Stimulated activated CD4-positive, alpha-beta T cell treated with anti-CD3 and anti-CD28 coated beads, Interleukin-4, amount 100 ng/mL, for 48 hours (primary cell): Measurements from ENCODE around the gene TEKT2.

ENCODE experiments used
- DNase-seq, 2 donors: peaks; one replicate each; pipeline ENCODE4 v3.0.0-alpha.2; 2020; ENCODE audit warnings: low read depth in 2 of 2

The TEKT2 gene, protein sequence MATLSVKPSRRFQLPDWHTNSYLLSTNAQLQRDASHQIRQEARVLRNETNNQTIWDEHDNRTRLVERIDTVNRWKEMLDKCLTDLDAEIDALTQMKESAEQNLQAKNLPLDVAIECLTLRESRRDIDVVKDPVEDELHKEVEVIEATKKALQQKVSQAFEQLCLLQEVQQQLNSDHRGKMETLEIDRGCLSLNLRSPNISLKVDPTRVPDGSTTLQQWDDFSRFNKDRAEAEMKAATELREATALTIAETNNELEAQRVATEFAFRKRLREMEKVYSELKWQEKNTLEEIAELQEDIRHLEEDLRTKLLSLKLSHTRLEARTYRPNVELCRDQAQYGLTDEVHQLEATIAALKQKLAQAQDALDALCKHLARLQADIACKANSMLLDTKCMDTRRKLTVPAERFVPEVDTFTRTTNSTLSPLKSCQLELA

GRCh38 chr1:36083635-36084496 is at the start of gene TEKT2:
Gene TEKT2, plus strand, starts transcription at chr1:36084094. Its CDS starts 828 bp downstream, at chr1:36084922.
- no peak for DNase-seq

DNA sequence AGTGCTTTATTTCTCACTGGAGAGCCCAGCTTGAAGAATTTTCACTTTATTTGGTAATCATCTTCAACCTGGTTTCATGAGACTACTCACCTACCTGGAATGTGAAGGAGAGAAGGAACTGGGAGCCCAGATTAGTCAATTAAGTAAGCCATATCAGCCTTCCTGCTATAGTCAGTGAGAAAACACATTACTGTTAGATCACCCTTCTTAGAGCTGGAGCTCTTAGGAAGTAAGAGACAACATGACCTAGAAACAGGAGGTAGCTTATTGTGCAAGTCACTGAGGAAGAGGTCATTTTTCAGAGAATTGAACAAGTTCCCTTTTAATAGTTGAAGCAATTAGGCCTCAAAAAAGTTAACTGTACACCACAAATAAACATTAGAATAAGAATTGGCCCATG is 49.2 kb upstream of the TEKT2 start:
- DNase-seq: no peak

- no peak for DNase-seq
These were observed 48.7 kb upstream of the TEKT2 start for GRCh38 chr1:36035154-36035553.

- DNase-seq: no peak
These were observed 43.7 kb upstream of the TEKT2 start for GRCh38 chr1:36040238-36040637.

- DNase-seq: no peak
These were observed 32.1 kb upstream of the TEKT2 start for GRCh38 chr1:36051821-36052220.

DNA sequence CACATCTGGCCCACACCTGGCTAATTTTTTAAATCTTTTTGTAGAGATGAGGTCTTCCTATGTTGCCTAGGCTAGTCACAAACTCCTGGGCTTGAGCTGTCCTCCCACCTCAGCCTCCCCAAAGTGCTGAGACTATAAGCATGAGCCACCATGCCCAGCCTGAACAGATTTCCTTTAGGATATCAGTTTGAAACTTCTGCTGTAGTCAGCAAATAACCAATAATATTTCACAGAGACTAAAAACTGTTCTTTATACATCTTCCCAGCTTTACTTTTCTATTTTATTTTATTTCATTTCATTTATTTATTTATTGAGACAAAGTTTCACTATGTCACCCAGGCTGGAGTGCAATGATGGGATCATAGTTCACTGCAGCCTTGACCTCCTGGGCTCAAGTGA is 29.9 kb upstream of the TEKT2 start:
- no peak for DNase-seq

GRCh38 chr1:36055706-36056105 is 28.2 kb upstream of the TEKT2 start:
- no peak for DNase-seq

GRCh38 chr1:36062315-36062714 is 21.6 kb upstream of the TEKT2 start:
- DNase-seq: no peak

DNA sequence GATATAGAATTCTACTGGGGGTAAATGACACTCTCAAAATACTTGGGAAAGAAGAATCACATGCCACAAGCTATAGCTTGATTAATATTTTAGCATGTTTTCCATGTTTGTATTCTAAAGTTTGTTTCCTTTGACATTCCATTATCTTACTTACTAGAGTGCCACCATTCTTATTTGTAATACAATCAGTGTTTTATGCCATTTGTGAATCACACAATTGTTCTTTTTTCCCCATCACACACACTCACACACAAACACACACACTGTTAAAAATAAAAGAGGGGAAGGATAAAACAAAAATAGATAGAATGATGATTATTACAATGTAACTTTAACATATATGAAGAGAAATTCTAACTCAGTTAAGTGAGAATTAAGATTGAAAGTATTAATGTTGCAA is 16.0 kb upstream of the TEKT2 start:
- no peak for DNase-seq

DNA sequence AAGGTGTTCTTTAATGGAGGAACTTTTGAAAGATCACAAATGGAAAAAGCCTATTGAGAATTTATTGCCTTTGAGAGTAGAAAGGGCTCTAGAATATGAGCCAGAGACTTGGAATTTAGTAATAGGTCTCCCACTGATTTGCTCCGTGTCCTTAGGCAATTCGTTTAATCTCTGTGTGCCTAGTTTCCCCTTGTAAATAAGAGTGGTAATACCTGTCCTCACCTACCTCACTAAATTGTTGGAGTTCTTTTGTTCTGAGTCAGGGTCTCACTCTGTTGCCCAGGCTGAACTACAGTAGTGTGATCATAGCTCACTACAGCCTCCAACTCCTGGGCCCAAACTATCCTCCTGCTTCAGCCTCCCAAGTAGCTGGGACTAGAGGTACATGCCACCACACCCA is 15.0 kb upstream of the TEKT2 start:
- DNase-seq: no peak

- DNase-seq: no peak
These were observed 13.5 kb upstream of the TEKT2 start for GRCh38 chr1:36070349-36070748.

- DNase-seq: no peak
These were observed 6.8 kb upstream of the TEKT2 start for GRCh38 chr1:36076979-36077573.

GRCh38 chr1:36080236-36080635 is 3.7 kb upstream of the TEKT2 start:
- DNase-seq: no peak

GRCh38 chr1:36080801-36081200 is 3.1 kb upstream of the TEKT2 start:
- DNase-seq: no peak

- no peak for DNase-seq
These were observed 1.9 kb upstream of the TEKT2 start for GRCh38 chr1:36081926-36082485.

DNA sequence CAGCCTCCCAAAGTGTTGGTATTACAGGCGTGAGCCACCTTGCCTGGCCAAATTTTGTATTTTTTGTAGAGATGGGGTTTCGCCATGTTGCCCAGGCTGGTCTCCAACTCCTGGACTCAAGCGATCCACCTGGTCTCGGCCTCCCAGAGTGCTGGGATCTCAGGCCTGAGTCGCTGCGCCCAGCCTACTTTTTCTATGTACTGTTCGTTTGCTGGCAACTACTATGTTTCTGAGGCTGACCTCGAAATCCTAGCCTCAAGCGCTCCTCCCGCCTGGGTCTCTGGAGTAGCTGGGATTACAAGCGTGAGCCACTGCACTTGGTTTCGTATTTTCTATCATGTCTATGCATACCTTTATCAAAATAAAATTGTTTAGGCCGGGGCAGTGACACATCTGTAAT is 675 bp upstream of the TEKT2 start:
- no peak for DNase-seq

DNA sequence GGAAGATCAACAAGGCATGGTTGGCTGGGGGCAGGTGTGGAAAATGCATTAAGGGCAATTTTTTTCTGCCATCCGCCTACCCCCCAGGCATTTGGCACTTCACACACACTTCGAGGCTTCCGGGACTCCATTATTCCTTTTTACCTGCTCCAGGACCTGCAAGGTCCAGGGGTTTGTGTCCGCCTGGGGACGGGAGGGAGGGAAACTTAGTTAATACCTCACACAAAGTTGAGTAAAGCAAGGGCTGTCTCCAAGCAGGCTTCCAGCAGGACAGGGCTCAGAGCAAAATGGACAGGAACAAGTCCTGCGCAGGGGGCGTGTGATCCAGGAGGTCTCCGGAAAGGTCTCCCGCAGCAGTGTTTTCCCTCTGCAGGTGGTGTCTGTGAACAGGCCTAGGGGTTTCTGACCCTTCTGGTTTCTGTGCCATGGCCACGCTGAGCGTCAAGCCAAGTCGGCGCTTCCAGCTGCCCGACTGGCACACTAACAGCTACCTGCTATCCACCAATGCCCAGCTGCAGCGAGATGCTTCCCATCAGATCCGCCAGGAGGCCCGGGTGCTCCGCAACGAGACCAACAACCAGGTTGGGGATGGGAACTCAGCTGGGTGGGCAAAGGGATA is 712 bp downstream of the TEKT2 start:
- no peak for DNase-seq

DNA sequence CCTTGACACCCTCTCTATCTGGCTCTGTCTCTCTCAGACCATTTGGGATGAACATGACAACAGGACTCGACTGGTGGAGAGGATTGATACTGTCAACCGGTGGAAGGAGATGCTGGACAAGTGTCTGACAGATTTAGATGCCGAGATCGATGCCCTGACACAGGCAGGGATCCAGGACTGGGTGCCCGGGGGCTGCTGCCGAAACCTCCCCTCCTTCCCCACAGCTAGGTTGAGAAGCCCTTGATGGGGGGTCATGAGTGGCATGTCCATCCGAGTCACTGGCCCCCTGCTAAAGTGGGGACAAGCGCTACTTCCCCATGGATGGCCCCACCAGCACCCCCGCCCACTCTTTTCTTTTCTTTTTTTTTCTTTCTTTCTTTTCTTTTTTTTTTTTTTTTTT is 1.2 kb downstream of the TEKT2 start:
- no peak for DNase-seq

DNA sequence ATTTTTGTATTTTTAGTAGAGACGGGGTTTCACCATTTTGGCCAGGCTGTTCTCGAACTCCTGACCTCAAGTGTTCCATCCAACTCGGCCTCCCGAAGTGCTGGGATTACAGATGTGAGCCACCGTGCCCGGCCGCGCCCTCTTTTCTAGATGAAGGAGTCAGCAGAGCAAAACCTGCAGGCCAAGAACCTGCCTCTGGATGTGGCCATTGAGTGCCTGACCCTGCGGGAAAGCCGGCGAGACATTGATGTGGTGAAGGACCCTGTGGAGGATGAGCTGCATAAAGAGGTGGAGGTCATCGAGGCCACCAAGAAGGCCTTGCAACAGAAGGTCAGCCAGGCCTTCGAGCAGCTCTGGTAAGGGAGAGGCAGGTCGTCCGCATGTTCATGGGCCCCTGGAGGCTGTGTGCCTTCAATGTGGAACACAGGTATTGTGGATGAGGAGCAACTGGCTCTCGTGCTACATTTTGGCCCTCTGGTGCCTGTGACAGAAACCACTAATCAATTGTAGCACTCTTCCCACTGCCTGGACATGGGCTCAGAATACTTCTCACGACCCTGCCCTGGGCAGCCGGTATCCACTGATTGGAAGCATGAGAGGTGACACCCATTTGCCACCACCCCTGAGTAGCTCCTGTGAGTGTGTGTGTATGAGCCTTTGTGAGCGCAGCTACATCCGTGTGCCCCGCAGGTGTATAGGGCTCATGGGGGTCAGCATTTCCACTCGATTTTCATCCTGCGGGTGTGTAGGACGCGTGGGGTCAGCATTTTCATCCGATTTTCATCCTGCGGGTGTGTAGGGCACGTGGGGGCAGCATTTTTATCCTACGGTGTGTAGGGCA is 2.0 kb downstream of the TEKT2 start:
- no peak for DNase-seq

- DNase-seq: no peak
These were observed 2.8 kb downstream of the TEKT2 start for GRCh38 chr1:36086529-36087232.
